Measurements from ENCODE around the gene FYN.

Gene FYN

GRCh38 chr6:111829998-111830397 lies 43.3 kb downstream of the FYN start:
- H2AFZ ChIP-seq (ENCODE audit: low read depth, low read length, severe bottlenecking): no peak overlapping the region
- no peaks in the 10 kb centered on the region for H3K36me3 ChIP-seq (ENCODE audit: low read length)
- no peak overlapping the region for H3K4me2 ChIP-seq (ENCODE audit: low read depth, low read length, poor library complexity, severe bottlenecking)
- no peak overlapping the region for H3K4me3 ChIP-seq (ENCODE audit: insufficient read depth, low read length, poor library complexity, severe bottlenecking)
- no peak overlapping the region for H3K27ac ChIP-seq (ENCODE audit: low read depth, low read length)
- H3K9ac ChIP-seq (ENCODE audit: low read length): no peak overlapping the region
- H3K79me2 ChIP-seq (ENCODE audit: insufficient read depth, low read length): no peaks in the 10 kb centered on the region
- no peaks in the 10 kb centered on the region for H3K9me3 ChIP-seq (ENCODE audit: insufficient read depth, low read length)
- H3K27me3 ChIP-seq (ENCODE audit: low read length): no peaks in the 10 kb centered on the region
- TF ChIP-seq EZH2phosphoT487 (conservative IDR thresholded peaks at IDR 0.05; ENCODE audit: low read length) (no peak), CTCF (IDR thresholded peaks at IDR 0.05; ENCODE audit: insufficient read depth, low read length, poor library complexity, severe bottlenecking) (no peak)
- H3K9me2 ChIP-seq (replicated peaks; ENCODE audit: insufficient read depth, low read length): no peaks in the 10 kb centered on the region
- H3F3A ChIP-seq (ENCODE audit: insufficient read depth): no peaks in the 10 kb centered on the region
- no peaks in the 10 kb centered on the region for H4K20me1 ChIP-seq (ENCODE audit: low read depth, low read length)

GRCh38 chr6:111829581-111829980 lies 43.7 kb downstream of the FYN start:
- no peak overlapping the region for H3K4me2 ChIP-seq (ENCODE audit: low read depth, low read length, poor library complexity, severe bottlenecking)
- H3F3A ChIP-seq (ENCODE audit: insufficient read depth): no peaks in the 10 kb centered on the region
- no peak overlapping the region for H3K9ac ChIP-seq (ENCODE audit: low read length)
- no peak overlapping the region for H3K4me3 ChIP-seq (ENCODE audit: insufficient read depth, low read length, poor library complexity, severe bottlenecking)
- no peak overlapping the region for H3K27ac ChIP-seq (ENCODE audit: low read depth, low read length)
- H3K36me3 ChIP-seq (ENCODE audit: low read length): no peaks in the 10 kb centered on the region
- no peaks in the 10 kb centered on the region for H3K9me2 ChIP-seq (replicated peaks; ENCODE audit: insufficient read depth, low read length)
- no peak overlapping the region for H2AFZ ChIP-seq (ENCODE audit: low read depth, low read length, severe bottlenecking)
- no peaks in the 10 kb centered on the region for H3K9me3 ChIP-seq (ENCODE audit: insufficient read depth, low read length)
- TF ChIP-seq EZH2phosphoT487 (conservative IDR thresholded peaks at IDR 0.05; ENCODE audit: low read length) (no peak), CTCF (IDR thresholded peaks at IDR 0.05; ENCODE audit: insufficient read depth, low read length, poor library complexity, severe bottlenecking) (no peak)
- H3K27me3 ChIP-seq (ENCODE audit: low read length): no peaks in the 10 kb centered on the region
- H4K20me1 ChIP-seq (ENCODE audit: low read depth, low read length): no peaks in the 10 kb centered on the region
- no peaks in the 10 kb centered on the region for H3K79me2 ChIP-seq (ENCODE audit: insufficient read depth, low read length)

GRCh38 chr6:111828809-111829208 lies 44.4 kb downstream of the FYN start:
- Histone ChIP-seq H3K4me2 (ENCODE audit: low read depth, low read length, poor library complexity, severe bottlenecking) (no peak overlapping the region), H3K27me3 (ENCODE audit: low read length) (no peaks in the 10 kb centered on the region), H3K79me2 (ENCODE audit: insufficient read depth, low read length) (no peaks in the 10 kb centered on the region), H3K27ac (ENCODE audit: low read depth, low read length) (no peak overlapping the region), H3K9ac (ENCODE audit: low read length) (no peak overlapping the region), H3F3A (ENCODE audit: insufficient read depth) (no peaks in the 10 kb centered on the region), H3K9me2 (replicated peaks; ENCODE audit: insufficient read depth, low read length) (no peaks in the 10 kb centered on the region), H4K20me1 (ENCODE audit: low read depth, low read length) (no peaks in the 10 kb centered on the region), H3K9me3 (ENCODE audit: insufficient read depth, low read length) (no peaks in the 10 kb centered on the region), H2AFZ (ENCODE audit: low read depth, low read length, severe bottlenecking) (no peak overlapping the region), H3K4me3 (ENCODE audit: insufficient read depth, low read length, poor library complexity, severe bottlenecking) (no peak overlapping the region), H3K36me3 (ENCODE audit: low read length) (no peaks in the 10 kb centered on the region)
- TF ChIP-seq CTCF (IDR thresholded peaks at IDR 0.05; ENCODE audit: insufficient read depth, low read length, poor library complexity, severe bottlenecking) (no peak), EZH2phosphoT487 (conservative IDR thresholded peaks at IDR 0.05; ENCODE audit: low read length) (no peak)

Measured in SU-DHL-6 (cell line).